Measurements from ENCODE around the gene WDFY3.

The WDFY3 gene

DNA sequence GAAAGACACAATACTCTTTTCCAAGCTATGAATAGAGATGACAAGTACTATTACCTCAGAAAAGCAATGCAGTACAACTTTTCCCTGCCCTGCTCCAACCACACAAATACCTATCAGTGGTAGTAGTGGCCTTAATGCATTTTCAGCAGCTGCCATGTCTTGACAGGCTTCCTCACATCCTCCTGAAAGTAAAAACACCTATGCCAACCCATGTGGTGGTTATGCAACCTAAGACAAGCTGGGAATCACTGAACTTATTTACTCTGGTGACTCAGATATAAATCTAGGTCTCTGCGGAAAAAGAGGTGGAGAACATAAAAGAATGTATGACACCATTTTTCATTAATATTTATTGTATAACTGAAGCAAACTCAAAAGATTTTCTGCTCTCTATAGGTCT, 14.5 kb downstream of the WDFY3 start:
- DNase-seq: no peak

DNA sequence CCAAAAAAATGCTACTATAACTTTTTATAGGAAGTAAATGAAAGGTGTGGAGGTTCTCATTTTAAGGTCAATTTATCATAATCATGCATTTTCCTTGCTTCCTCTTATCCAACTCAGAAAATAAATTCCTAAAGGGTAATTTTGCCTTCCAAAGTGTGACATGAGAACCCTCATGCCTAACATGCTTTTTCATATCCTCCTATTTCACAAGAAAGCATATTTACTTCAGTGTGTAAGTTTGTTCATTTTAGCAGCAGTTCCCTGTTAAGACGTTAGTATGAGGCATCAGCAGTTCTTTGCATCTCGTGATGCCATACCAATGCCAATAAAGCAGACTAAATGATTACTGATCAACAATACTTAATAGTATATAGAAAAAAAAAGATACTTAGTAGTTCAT, 18.4 kb downstream of the WDFY3 start:
- DNase-seq: no peak

DNA sequence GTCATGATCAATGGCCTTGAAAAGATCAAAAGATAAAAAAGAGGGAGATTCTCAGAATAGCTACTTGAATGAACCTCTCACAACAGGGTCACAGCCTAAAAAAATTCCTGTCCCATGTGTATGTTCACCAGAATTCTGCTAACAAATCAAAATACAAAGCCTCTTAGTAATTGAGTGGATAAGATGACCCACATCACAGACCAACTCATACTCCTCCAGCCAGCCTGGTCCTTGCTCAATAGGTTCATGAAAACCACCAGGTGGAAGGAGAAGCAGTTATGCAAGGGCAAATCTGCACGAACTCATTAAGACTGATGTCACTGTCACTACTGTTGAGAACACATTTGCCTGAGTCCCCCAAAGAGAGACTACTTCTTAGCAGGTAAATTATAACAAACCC, 21.5 kb downstream of the WDFY3 start:
- no peak for DNase-seq

DNA sequence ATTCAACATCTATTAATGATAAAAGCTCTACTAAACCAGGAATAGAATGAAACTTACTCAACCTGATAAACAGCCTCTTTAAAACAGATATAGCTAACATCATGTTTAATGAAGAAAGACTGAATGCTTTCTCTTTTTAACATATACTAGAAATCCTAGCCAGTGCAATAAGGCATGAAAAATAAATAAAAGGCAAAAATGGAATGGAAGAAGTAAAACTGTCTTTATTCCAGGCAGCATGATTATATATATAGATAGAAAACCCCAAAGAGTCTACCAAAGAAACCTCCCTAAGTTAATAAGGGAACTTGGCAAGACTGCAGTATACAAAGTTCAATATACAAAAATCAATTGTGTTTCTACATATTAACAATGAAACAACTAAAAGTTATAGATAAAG, 25.5 kb downstream of the WDFY3 start:
- DNase-seq: no peak

DNA sequence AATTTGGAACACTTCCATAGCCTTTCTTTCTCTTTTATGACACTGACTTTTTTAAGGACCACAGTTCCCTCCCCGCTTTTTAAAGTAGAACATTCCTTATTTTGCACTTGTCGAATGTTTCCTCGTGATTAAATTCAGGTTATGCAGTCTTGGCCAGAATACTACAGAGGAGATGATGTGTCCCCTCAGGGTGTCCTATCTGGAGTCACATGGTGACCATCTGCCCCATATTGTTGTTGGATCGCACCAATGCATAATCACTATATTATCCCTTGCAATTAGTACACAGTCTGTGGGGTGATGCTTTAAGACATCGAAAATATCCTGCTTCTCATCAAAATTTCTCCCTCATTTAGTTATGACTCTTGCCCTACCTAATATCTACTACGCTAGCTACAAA, 27.4 kb downstream of the WDFY3 start:
- no peak for DNase-seq

DNA sequence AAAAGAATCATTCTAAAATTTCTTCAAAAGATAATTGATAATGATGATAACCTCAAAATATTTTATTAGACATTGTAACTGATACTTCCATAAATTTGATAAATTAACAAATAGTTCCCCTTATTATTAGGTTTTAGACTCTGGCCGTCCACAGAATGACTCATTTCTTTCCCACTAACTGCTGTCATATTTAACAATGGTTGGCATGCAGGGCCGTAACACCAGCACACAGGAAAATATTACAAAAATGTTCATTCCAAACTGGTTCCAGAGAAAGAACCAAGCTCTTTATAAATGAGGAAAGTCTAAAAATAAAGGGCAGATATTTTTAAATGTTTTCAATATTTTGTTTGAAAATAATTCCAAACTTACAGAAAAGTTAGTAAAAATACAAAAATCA, 28.2 kb downstream of the WDFY3 start:
- no peak for DNase-seq

DNA sequence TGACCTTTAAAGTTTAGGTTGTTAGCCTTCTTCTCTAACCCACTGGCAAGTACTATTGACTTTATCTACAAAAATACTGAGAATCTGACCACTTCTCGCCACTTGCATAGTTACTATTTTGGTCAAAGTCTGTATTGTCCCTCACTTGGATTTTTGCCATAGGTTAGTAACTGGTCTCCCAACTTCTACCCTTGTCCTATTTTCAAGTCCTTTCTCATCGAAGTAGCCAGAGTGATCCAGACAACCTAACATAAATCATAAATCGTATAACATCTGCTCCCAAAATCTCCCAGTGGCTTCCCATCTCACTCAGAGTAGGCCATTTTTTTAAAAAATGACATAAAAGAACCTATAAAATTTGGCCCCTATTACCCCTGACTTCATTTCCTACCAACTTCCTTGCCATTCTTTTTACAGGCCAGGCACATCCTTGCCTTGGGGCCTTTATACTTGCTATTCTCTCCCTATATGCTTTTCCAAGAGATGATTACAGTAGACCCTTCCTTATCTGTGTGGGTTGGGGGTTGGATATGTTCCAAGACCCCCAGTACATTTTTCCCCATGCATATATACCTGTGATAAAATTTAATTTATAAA, 29.0 kb downstream of the WDFY3 start:
- no peak for DNase-seq

DNA sequence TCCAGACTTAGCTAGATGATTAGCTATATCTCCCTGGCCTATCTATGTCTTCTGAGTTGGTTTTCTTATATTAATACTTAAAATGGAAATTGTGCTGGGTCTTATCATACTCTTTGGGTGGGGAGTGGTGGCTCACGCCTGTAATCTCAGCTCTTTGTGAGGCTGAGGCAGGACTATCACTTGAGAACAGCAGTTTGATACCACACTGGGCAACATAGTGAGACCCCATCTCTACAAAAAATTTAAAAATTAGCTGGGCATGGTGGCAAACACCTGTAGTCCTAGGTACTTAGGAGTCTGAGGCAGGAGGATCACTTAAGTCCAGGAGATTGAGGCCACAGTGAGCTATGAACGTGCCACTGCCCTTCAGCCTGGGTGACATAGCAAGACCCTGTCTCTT, 30.4 kb downstream of the WDFY3 start:
- DNase-seq: no peak

DNA sequence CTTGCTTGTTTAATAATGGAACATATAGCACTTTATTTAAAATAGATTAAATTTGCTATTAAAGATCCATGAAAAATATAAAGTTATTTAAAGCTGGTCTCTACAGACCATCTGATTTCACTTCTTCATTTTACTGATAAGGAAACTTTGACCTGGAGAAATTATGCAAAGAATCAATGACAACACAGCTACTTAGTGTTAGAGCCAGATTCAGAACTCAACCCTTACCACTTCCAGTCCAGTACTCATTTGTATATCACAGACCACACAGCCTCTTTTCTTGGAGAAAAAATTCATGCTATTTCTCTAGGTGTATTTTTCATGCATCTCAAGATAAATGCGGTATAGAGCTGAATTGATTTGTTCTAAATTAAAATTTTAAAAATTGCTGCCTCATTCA, 34.0 kb downstream of the WDFY3 start:
- no peak for DNase-seq

DNA sequence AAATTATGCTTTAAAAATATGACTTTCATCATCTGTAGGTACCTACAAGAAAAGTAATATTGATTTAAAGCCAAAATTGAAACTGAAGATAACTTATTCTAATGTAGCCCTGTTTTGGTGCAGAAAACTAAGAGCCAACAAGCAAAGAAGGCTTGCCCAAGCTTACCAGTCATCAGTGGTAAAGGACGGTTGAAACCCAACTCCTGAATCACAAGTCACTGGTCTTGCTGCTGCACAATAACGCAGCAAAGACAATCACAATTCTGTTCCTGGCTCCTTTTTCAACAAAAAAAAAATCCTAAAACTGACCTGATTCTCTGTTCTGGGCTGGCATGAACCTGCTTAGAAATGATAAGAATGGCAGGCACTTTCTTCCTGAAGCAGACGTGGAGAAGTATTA, 34.5 kb downstream of the WDFY3 start:
- DNase-seq: no peak

DNA sequence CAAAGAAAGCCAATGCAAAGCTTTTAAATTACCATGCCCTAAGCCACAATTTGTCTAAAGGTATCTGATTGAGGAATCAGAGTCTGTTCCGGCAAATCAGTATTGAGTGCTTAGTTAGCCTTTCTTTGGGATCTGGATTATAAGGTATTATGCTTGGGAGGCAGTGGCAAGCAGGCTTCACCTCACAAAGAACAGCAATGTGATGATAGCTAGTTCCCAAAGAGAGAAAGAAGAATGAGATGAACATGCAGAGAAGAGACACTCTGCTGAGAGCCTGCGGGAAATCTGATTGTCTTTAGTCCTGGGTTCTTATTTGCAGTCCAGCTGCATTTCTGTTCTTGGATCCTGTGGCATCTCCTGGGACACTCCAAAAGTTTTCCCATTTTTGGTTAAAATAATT, 35.2 kb downstream of the WDFY3 start:
- no peak for DNase-seq

DNA sequence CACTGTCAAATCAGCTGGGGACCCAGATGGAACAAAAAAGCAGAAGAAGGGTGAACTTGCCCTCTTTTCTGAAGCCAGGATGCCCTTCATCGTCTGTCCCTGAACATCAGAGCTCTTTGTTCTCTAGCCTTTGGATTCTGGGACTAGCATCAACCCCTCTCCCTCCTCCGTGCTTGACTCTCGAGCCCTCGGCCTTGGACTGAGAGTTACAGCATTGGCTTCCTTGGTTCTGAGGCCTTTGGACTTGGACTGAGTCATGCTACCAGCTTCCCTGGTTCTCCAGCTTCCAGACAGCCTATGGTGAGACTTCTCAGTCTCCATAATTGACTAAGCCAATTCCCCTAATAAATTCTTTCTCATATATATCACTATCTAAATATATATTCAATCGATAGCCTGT, 38.4 kb downstream of the WDFY3 start:
- no peak for DNase-seq

DNA sequence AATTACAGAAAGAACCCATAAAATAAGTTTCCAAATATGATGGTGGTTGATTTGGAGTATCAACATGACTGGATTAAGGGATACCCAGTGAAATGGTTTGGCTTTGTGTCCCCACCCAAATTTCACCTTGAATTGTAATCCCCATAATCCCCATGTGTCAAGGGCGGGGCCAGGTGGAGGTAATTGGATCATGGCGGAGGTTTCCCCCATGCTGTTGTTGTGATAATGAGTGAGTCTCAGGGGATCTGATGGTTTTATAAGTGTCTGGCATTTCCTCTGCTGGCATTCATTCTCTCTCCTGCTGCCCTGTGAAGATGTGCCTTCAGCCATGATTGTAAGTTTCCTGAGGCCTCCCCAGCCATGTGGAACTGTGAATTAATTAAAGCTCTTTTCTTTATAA, 39.1 kb downstream of the WDFY3 start:
- DNase-seq: no peak

DNA sequence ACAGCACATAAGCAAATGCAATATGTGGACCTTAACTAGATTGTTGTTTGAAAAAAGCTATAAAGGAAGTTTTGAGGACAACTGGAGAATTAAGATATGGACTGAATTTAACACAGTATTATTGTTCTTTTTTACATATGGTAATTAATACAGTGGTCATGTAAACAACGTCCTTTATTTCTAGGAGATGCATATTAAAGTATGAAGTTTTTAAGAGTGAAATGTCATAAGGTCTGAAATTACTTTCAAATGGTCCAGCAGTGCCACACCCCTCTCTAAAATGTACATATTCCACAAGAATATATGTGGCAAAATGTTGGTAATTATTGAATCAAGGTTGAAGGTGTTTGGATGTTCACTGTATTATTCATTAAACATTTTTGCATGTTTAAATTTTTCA, 40.9 kb downstream of the WDFY3 start:
- DNase-seq: no peak

DNA sequence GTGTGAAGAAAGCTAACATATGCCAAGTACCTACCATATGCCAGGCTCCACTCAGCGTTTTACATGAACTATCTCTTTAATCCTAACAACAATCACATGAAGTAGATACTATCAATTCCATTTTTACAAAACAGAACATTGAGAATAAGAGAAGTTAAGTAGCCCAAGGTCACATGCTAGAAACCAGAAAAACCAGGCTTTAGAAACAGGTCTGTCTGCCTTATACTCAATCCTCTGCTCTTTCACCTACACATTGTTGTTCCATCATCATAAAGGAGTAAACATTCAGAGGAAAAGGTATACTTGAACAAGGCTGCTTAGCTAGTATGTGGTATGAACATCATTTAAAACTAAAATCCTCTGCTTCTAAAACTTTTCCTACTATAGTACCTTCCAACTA, 42.1 kb downstream of the WDFY3 start:
- DNase-seq: no peak

DNA sequence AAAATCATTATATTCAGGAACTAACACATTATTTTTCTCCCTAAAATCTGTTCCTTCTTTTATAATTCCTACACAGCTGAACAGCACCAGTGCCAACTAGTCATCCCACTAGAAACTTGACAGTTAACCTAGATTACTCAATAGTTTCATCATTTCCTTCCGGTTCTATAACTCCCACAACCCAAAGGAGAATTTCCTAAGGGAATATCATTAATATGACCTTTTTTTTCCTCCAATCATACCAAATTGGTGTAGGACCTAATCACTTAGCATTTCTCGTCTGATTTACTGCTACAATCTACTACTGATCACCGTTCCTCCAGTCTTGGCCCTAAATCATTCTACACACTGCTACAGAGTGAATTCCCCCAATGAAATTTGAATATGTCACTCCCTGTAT, 45.9 kb downstream of the WDFY3 start:
- no peak for DNase-seq

DNA sequence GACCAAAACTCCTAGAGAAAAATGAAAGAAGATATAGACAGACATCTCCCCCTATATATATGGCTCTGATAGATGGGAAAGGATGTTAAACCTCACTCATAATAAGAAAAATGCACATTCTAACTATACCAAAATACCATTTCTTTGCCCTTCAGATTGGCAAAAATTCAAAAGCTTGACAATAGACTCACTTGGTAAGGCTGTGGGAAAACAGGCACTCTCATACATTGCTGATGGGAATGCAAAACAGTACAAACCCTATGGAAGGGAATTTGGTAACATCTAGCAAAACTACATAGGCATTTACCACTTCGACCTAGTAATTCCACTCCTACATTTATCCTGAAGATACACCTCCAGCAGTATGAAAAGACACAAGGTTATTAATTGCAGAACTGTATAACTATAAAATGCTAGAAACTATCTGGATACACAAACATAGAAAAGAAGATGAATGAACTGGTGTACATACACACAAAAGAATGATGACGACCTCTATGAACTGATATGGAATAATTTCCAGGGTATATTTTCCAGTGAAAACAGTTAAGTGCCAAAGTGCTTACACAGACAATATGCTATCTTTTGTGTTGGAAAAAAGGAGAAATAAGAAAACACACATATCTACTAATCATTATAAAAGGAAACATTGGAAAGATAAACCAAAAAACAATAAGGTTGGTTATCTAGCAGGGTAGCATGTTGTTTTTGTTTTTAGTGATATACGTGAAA, 48.5 kb downstream of the WDFY3 start:
- DNase-seq: no peak

DNA sequence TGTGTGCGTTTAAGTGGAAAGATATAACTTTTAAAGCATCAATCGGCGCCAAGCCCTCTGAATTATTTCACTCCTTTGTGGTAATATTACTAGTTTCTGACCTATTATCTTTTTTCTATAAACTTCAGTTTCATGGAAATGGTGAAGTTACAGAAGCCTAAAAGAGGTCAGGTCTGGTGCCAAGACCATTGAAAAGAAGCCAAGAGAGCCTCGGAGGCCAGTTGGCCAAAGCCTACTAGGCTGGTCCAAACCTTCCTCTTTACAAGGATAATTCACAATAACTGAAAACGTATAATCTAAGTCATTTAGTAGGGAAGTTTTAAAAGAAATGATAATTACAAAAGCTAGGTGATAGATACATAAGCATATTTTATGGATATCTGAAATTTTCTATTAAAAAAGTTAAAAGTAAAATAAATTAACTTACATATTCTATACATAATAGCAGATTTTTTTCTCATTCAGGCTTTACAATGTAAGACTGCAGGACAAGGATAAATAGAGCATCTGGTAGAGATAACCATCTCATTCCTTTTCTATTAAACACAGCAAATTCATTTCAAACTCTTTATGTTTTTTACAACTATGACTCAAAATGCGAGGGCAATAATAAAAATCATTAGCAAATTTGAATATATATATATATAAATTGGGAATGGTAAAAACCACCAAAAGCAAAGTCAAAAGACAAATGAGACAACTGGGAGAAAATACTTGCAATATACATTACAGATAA, 49.2 kb downstream of the WDFY3 start:
- DNase-seq: no peak

DNA sequence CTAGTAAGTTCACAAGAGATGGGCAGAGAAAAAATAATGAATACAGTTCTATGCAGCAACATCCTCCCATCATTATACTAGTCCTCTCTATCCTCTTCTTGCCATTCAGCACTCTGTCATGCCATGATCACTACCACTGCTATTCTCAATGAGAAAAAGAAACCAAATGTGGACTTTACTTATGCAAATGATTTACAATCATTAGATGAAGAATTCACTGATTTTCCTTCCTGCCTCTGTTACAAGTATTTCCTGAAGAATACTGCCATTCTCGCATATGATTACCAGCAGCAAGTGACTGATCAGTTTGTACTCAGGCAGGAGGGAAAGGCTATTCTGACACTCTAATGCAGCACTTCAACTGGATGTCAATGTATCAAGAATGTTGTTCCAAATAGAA, 50.3 kb downstream of the WDFY3 start:
- DNase-seq: no peak

DNA sequence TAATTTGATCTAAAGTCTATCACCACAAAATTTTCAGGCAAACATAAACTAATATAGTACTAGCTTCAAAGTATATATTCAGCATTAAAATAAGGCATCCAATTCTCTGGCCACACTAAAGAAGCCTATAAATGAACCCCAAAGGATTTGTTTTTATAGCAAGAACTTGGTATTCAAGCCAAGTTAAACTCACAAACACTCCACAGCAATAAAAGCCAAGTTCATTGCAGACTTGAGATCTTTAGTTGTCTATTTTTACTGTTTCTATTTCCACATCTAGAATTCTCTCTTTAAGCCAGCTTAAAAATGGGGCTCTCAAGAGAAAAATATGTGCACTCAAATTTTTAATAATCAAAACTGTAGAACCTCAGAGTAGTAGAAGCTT, 51.1 kb downstream of the WDFY3 start:
- DNase-seq: no peak

DNA sequence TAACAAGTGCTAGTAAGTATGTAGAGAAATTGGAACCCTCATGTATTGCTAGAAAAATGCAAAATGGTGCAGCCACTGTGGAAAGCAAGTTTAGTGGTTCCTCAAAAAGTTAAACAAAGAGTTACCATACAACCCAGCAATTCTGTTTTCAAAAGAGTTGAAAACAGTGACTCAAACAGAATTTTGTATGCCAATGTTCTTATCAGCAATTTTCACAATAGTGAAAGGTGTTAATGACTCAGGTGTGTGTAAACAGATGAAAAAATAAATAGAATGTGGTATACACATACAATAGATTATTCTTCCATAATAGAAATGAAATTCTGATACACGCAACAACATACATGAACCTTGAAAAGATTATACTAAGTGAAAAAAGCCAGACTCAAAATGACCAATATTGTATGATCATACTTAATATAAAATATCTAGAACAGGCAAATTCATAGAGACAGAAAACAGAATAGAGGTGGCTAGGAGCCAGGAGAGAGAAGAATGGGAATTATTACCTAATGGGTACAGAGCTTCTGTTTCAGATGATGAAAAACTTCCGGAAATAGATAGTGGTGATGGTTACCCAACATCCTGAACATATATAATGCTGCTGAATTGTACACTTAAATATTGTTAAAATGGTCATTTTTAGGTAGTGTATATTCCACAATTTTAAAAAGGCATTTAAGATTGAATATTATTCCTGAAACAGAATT, 51.6 kb downstream of the WDFY3 start:
- no peak for DNase-seq

DNA sequence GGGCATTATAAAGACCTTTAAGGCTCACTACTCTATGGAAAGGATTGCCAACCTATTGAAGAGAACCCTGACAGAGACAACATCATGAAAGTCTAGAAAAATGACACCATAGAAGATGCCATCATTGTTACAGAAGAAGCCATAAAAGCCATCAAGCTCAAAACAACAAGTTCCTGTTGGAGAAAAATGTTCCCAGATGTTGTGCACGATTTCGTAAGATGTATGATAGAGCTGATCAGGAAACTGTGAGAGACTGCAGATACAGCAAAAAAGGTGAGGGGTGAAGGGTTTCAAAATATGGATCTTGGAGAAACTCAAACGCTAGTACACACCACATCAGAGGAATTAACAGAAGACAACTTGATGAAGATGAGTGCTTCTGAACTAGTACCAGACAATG, 53.3 kb downstream of the WDFY3 start:
- no peak for DNase-seq

DNA sequence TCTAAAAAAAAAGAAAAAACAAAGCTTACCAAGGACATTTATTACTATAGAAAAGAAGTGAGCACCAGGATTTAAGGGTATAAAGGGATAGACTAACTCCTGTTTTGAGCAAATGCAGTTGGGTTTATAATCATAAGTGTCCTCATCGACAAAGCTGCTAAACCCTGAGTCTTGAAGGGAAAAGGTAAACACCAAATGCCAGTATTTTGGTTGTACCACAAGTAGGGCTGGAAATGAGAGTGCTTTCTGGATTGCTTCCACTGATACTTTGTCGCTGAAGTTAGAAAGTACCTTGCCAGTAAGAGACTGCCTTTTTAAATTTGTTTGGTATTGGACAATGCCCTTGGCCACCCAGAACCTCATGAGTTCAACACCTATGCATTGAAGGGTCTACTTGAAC, 53.7 kb downstream of the WDFY3 start:
- no peak for DNase-seq

DNA sequence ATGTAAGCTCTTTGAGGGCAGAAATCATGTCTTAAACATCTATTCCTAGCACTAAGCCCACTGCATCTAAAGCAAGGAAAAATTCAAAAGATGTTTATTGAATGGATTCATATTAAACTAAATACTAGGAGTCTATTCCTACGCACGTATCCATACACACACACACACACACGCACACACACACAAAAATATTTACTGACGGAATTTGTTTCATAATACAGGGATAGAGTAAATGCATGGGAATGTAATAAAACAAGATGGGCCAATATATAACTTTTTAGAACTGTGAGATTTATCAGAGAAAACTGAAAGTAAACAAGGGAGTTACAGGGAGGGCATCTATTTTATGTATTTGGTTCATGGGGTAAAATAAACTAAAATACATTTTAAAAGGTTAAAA, 57.6 kb downstream of the WDFY3 start:
- no peak for DNase-seq
